OCI-LY3 (cell line): Measurements from ENCODE around the gene APOBR.

ENCODE experiments used
- CTCF ChIP-seq: fragments of 200-600, 300-600 bp; sonication (generic); IDR thresholded peaks from 2 replicates; pipeline ENCODE4 v1.5.1; 2014; ENCODE audit warnings: antibody characterized with exemption, low read length, low read depth
- EZH2phosphoT487 ChIP-seq: fragments of 200-600 bp; shearing (Covaris generic); IDR thresholded peaks from 2 replicates; pipeline ENCODE4 v1.6.1; 2018; ENCODE audit warnings: antibody characterized with exemption, mixed run types, low read depth

GRCh38 chr16:28528463-28528867 lies 34.0 kb downstream of the APOBR start:
- TF ChIP-seq CTCF (no peak), EZH2phosphoT487 (no peak)
